MM.1S (cell line): ENCODE results near the gene STARD9.
"Not testable (repeated sequence)": the region's sequence is repeated elsewhere in the genome, so short reads cannot be mapped to it uniquely, and the experiment has no call there.

Experiments used
- DNase-seq: peaks from one replicate; pipeline ENCODE4 v3.0.0-alpha.2; 2015
- H2AFZ ChIP-seq: fragments of 300-600 bp; sonication (generic); 2 replicates; pipeline ENCODE4 v1.6.0; 2016; ENCODE audit warnings: antibody characterized with exemption, low read length
- H3F3A ChIP-seq: fragments of 300-600 bp; sonication (generic); 2 replicates; pipeline ENCODE4 v1.6.1; 2016; ENCODE audit warnings: mild to moderate bottlenecking, antibody characterized with exemption, low read length, moderate library complexity, mixed read lengths; ENCODE audit not compliant: insufficient read depth
- H3K27ac ChIP-seq: fragments of 300-600 bp; sonication (generic); 2 replicates; pipeline ENCODE4 v1.5.1; 2016; ENCODE audit warnings: mild to moderate bottlenecking, low read length
- H3K27me3 ChIP-seq: fragments of 300-600 bp; sonication (generic); replicated peaks from 2 replicates; pipeline ENCODE4 v1.6.0; 2016; ENCODE audit warnings: low read length; ENCODE audit not compliant: insufficient read depth
- H3K36me3 ChIP-seq: fragments of 300-600 bp; sonication (generic); replicated peaks from 2 replicates; pipeline ENCODE4 v1.6.1; 2016; ENCODE audit warnings: mild to moderate bottlenecking, low read length, mixed read lengths; ENCODE audit not compliant: insufficient read depth
- H3K4me1 ChIP-seq: fragments of 300-600 bp; sonication (generic); 2 replicates; pipeline ENCODE4 v1.6.1; 2016; ENCODE audit warnings: low read length, mixed read lengths
- H3K4me2 ChIP-seq: fragments of 300-600 bp; sonication (generic); 2 replicates; pipeline ENCODE4 v1.6.0; 2016; ENCODE audit warnings: low read depth, low read length
- H3K4me3 ChIP-seq: fragments of 300-600 bp; sonication (generic); 2 replicates; pipeline ENCODE4 v1.5.1; 2016; ENCODE audit warnings: low read length, mixed read lengths
- H3K79me2 ChIP-seq: fragments of 300-600 bp; sonication (generic); 2 replicates; pipeline ENCODE4 v1.6.1; 2016; ENCODE audit warnings: mixed run types, low read length, mixed read lengths
- H3K9ac ChIP-seq: fragments of 300-600 bp; sonication (generic); 2 replicates; pipeline ENCODE4 v1.6.1; 2016; ENCODE audit warnings: low read length, mixed read lengths
- H3K9me2 ChIP-seq: fragments of 300-600 bp; sonication (generic); replicated peaks from 2 replicates; pipeline ENCODE4 v1.6.1; 2016; ENCODE audit warnings: mild to moderate bottlenecking, low read length, mixed read lengths; ENCODE audit not compliant: insufficient read depth
- H3K9me3 ChIP-seq: fragments of 300-600 bp; sonication (generic); replicated peaks from 2 replicates; pipeline ENCODE4 v1.6.1; 2016; ENCODE audit warnings: mild to moderate bottlenecking, low read length, mixed read lengths; ENCODE audit not compliant: insufficient read depth
- H4K20me1 ChIP-seq: fragments of 300-600 bp; sonication (generic); 2 replicates; pipeline ENCODE4 v1.6.1; 2016; ENCODE audit warnings: mild to moderate bottlenecking, low read length, moderate library complexity, mixed read lengths; ENCODE audit not compliant: insufficient read depth
- CTCF ChIP-seq: fragments of 300-600 bp; sonication (generic); IDR thresholded peaks from 2 replicates; pipeline ENCODE4 v1.5.1; 2016; ENCODE audit warnings: antibody characterized with exemption, low read length, mixed read lengths
- EZH2 ChIP-seq: fragments of 300-600 bp; sonication (generic); optimal IDR thresholded peaks from 2 replicates; pipeline ENCODE3; 2017; ENCODE audit warnings: low read depth, mild to moderate bottlenecking, antibody characterized with exemption, low read length, mixed read lengths
- EZH2phosphoT487 ChIP-seq: fragments of 300-600 bp; sonication (generic); IDR thresholded peaks from 2 replicates; pipeline ENCODE4 v1.6.1; 2018; ENCODE audit warnings: antibody characterized with exemption, low read length

STARD9 gene

GRCh38 chr15:42594095-42594494, 18.7 kb downstream of the STARD9 start:
- Histone ChIP-seq H4K20me1 (no peaks in the 10 kb centered on the region), H3K36me3 (no peaks in the 10 kb centered on the region; the same call in 1 of the 2 replicates), H3K9ac (no peak overlapping the region), H3K4me2 (no peak overlapping the region), H3K4me1 (no peaks in the 10 kb centered on the region), H2AFZ (no peak overlapping the region), H3K27ac (no peak overlapping the region), H3K4me3 (no peak overlapping the region), H3K79me2 (peaks cover 44% of the 10 kb centered on the region), H3K27me3 (no peaks in the 10 kb centered on the region), H3F3A (no peaks in the 10 kb centered on the region), H3K9me2 (no peaks in the 10 kb centered on the region), H3K9me3 (no peaks in the 10 kb centered on the region)
- no peak for DNase-seq
- TF ChIP-seq CTCF = no peak

- H3K27me3 ChIP-seq = no peaks in the 10 kb centered on the region
- H3K4me3 ChIP-seq = no peak overlapping the region
- TF ChIP-seq EZH2 (no peak), CTCF (no peak), EZH2phosphoT487 (no peak)
- no peak overlapping the region for H3K9ac ChIP-seq
- H2AFZ ChIP-seq = no peak overlapping the region
- no peaks in the 10 kb centered on the region for H3F3A ChIP-seq
- no peak overlapping the region; the same call in 1 of the 2 replicates for H3K27ac ChIP-seq
- no peaks in the 10 kb centered on the region for H3K9me2 ChIP-seq
- H3K9me3 ChIP-seq = no peaks in the 10 kb centered on the region
- H4K20me1 ChIP-seq = no peaks in the 10 kb centered on the region
- no peak for DNase-seq
- no peaks in the 10 kb centered on the region for H3K4me1 ChIP-seq
- H3K79me2 ChIP-seq = peaks cover 54% of the 10 kb centered on the region
- no peak overlapping the region for H3K4me2 ChIP-seq
- H3K36me3 ChIP-seq = no peaks in the 10 kb centered on the region; the same call in 1 of the 2 replicates
These were observed 20.3 kb downstream of the STARD9 start for GRCh38 chr15:42595626-42596240.

GRCh38 chr15:42601316-42601715, 25.9 kb downstream of the STARD9 start:
- Histone ChIP-seq H3K4me1 (peaks cover 42% of the 10 kb centered on the region), H3K79me2 (peaks cover 56% of the 10 kb centered on the region), H3F3A (peaks cover 30% of the 10 kb centered on the region)
- H3K36me3 ChIP-seq, H3K9me3 ChIP-seq, H3K9me2 ChIP-seq, H3K27me3 ChIP-seq, H4K20me1 ChIP-seq, DNase-seq, H3K4me3 ChIP-seq, H3K27ac ChIP-seq, H2AFZ ChIP-seq, H3K4me2 ChIP-seq, H3K9ac ChIP-seq: not testable (repeated sequence)

GRCh38 chr15:42602501-42602900, 27.1 kb downstream of the STARD9 start:
- Histone ChIP-seq H3K9me3 (no peaks in the 10 kb centered on the region), H3K4me1 (peaks cover 52% of the 10 kb centered on the region), H3K27ac (peak overlapping the region; percentile 95; the same call in 1 of the 2 replicates), H3K9me2 (no peaks in the 10 kb centered on the region), H3K79me2 (peaks cover 51% of the 10 kb centered on the region), H3F3A (peaks cover 33% of the 10 kb centered on the region), H3K4me3 (no peak overlapping the region), H3K4me2 (0 out of 2 replicates have a peak overlapping the region, but pooled peaks have one; percentile 3), H2AFZ (no peak overlapping the region), H4K20me1 (no peaks in the 10 kb centered on the region), H3K36me3 (no peaks in the 10 kb centered on the region), H3K27me3 (no peaks in the 10 kb centered on the region), H3K9ac (no peak overlapping the region)
- TF ChIP-seq EZH2 (no peak), EZH2phosphoT487 (no peak), CTCF (no peak)
- no peak for DNase-seq
